Muscle of back (tissue), 13 donors: ENCODE measurements around the gene SNTG2. TPM values are rescaled to one million over a fixed set of nuclear protein-coding genes. Genes with fewer than 3 reads are reported as not detected.
A peak's percentile ranks its signal among the peaks of the same experiment; 100 is the strongest.
"Not testable (repeated sequence)": the region's sequence is repeated elsewhere in the genome, so short reads cannot be mapped to it uniquely, and the experiment has no call there.

ENCODE experiments used
- DNase-seq, 3 donors: peaks; one replicate each; pipeline versions ENCODE4 v3.0.0 to v3.0.0-alpha.2; 2013
- long read RNA-seq, 9 donors: transcript quantifications; one replicate each; lab custom pipeline, GENCODE V29; 2026
- polyA plus RNA-seq, 10 donors: library from polyadenylated mRNA; unstranded; fragments of 120-200 nt; gene quantifications; one replicate each; pipeline ENCODE4 v1.2.1, GENCODE V29; 2013; ENCODE audit not compliant: insufficient read length in 10 of 10

The SNTG2 gene
- polyA plus RNA-seq = under 1 TPM in 8 of 10 donors, not detected in 2; 0.16 to 0.62 (median 0.45) TPM
- long read RNA-seq, donor 1 = 0 reads
- long read RNA-seq, donor 2 = 0 reads
- long read RNA-seq, donor 3 = 0 reads
- long read RNA-seq, donor 4 = 0 reads
- long read RNA-seq, donor 5 = 0 reads
- long read RNA-seq, donor 6 = 0 reads
- long read RNA-seq, donor 7 = 0 reads
- long read RNA-seq, donor 8 = 0 reads
- long read RNA-seq, donor 9 = 0 reads

DNA sequence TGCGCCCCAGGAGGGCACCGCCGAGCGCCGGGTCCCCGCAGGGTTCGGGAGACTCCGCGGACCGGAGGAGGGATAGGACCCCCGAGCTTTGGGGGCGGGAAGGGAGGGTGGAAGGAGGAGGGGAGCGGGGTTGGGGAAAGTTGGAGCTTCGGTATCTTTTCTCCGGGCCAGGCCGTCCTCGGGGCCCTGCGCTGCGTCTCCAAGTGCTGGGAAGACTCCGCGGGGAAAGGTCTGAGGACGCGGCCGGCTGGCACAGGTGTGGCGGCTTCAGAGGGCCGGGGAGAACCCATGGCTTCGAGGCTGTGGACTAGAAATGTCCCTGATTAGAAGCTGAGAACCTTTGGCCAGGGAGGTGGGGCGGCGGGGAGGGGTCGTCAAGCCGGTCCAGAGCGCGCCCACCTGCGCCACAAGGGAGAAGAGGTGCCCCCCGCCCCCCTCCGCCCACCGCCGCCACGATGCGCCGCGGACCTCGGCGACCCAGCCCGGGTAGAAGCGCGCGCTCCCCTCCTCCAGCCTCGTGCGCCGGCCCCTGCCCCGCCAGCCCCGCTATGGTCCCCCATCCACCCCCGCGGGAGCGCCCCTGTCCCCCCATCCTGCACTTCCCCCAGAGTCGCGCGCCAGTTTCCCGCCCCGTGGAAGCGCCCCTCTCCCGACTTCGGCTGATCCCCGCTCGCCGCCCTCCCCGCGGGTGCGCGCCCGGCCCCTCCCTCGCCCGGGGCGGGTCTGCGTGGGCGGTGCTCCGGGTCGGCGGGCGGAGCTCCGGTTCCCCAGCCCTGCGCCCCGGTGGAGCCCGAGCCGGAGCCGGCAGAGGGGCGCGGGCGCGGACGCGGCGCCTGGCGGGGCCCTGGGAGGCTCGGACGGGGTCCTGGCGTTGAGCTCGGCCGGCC lies at the start of gene SNTG2:
TSS of gene SNTG2 (plus strand) at position 770 of the 887 bp plus-strand sequence. CDS start 148 bp downstream, outside the sequence.
- DNase-seq = peak in 2 of 3 donors; percentile 38 to 57

- DNase-seq = no peak
These were observed 48.1 kb upstream of the SNTG2 start for GRCh38 chr2:902584-902983.

DNA sequence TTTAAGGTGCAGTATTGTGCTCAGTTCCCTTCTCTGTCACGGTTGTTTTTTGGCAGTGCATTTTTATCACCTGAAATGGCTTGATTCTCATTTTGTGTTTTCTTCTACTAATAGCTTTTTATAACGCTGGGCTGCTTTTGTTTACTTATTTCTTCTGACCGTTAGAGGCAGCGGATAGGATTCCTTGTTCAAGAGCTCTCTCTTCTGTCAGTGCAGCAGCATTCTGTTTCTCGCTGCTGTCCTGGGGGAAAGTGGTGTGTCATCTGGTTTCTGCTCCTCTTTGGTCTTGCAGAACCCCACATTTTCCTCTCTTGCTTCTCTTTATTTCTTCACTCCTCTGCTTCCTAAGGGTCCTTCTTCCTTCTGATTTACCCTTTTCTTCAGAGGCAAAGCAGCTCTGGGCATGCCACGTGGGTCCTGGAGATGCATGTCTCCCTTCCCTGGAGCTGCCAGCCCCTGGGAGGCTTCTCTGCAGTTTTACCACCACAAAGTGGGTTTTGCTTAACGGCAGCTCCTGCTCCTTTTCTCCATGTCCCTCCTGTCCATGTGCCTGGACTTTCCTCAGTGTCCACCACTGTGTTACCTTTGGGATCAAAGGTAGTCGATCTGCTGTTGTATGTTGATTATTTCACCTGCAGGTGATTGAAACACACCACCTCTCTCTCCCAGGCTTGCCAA lies 47.3 kb upstream of the SNTG2 start:
- no peak for DNase-seq

- no peak for DNase-seq
These were observed 46.2 kb upstream of the SNTG2 start for GRCh38 chr2:904246-905024.

- no peak for DNase-seq
These were observed 45.4 kb upstream of the SNTG2 start for GRCh38 chr2:905091-905832.

DNA sequence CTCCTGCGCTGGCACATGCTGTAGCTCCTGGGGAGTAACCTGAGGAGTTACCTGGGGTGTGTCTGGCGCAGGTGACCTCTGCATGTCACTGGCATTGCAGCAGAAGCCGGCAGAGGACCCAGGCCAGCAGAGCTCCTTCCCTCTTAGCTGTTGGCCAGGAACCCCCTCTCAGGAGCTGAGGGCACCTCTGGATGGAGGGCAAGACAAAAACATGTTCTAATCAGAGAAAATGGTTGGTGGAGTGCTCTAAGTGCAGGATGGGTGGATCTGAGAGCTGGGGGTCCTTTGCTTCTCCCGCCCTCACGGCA lies 44.9 kb upstream of the SNTG2 start:
- DNase-seq = no peak

DNA sequence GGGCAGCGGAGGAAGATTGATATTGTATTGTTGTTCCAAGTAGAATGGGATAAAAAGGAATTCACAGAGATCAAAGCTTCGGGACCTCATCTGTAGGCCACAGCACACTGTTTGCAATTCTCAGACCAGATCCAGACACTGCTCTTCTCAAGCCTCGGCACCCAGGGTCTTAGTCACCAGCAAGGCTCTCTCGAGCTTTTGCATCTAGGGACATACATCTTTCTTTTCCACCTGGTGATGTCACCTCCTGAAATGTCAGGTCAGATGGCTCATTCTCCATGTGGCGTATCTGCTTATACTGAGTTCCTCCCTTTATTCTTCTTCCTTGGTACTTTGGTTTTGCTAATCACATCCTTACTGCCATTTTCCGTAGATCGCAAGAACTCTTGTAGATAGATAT lies 42.9 kb upstream of the SNTG2 start:
- DNase-seq = no peak

- no peak for DNase-seq
These were observed 42.1 kb upstream of the SNTG2 start for GRCh38 chr2:908568-908967.

- DNase-seq = not testable (repeated sequence)
These were observed 40.8 kb upstream of the SNTG2 start for GRCh38 chr2:909764-910379.

GRCh38 chr2:910698-911097 lies 40.0 kb upstream of the SNTG2 start:
- no peak for DNase-seq

DNA sequence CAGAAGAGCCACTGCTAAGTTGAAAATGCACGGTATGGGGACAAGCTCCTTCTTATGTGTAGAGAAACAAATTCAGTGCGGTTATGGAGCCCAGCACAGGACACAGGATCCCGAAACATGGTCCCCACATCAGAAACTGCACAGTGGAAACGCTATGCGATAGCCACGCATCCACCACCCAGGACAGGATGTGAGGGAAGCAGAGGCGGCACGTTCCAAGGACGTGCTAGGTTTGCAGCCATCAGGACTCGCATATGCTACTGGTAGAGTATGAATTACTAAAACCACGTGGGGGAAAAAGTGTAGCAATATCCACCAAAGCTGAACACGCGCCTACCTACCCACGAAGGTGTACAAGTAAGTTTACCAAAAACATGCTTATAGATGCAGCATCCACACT lies 34.7 kb upstream of the SNTG2 start:
- DNase-seq = no peak

- no peak for DNase-seq
These were observed 33.7 kb upstream of the SNTG2 start for GRCh38 chr2:916935-917334.

DNA sequence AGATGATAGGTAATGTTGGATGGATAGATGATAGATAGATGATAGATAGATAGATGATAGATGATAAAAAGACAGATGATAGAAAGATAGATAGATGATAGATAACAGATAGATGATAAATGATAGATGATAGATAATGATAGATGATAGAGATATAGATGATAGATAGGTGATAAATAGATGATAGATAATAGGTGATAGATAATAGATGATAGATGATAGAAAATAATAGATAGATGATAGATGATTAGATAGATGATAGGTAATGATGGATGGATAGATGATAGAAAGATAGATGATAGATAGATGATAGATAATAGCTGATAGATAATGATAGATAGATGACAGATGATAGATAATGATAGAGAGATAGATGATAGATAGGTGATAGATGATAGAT lies 31.0 kb upstream of the SNTG2 start:
- DNase-seq = no peak

DNA sequence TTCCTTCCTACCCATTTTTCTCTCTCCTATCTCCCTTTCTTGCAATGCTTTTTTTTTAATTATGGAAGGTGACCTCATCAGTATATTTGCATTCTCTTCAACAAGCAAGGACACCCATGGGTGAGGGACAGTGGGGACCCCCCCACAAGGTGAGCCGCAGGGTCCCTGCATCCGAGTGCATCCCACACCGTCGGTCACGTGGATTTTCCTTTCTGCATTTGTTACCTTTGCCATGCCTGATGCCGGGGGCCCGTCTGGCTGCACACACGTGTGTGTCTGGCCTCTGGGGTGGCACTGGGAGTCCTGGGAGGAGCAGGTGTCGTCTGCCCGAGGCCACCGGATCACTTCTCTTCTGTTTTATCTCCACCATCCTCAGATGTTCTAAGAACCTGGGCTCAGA lies 30.1 kb upstream of the SNTG2 start:
- no peak for DNase-seq

DNA sequence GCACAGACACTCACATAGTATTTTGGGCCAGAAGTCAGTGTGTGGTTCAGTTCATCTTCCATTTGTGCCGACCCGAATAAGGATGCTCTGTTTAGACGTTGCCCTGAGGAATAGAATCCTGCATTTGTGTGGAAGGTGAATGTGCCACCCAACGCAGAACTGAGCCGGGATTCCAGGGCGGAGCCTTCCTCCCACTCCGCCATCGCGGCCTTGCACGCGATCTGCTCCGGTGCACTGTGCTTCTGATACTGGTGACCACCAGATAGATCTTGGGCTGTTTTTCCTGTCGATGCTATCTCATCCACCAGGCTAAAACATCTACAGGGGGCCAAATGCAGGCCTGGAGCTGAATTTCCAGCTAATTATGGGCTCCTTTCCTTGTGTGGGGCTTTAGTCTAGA lies 29.6 kb upstream of the SNTG2 start:
- no peak for DNase-seq

- DNase-seq = no peak
These were observed 28.5 kb upstream of the SNTG2 start for GRCh38 chr2:922185-922584.

DNA sequence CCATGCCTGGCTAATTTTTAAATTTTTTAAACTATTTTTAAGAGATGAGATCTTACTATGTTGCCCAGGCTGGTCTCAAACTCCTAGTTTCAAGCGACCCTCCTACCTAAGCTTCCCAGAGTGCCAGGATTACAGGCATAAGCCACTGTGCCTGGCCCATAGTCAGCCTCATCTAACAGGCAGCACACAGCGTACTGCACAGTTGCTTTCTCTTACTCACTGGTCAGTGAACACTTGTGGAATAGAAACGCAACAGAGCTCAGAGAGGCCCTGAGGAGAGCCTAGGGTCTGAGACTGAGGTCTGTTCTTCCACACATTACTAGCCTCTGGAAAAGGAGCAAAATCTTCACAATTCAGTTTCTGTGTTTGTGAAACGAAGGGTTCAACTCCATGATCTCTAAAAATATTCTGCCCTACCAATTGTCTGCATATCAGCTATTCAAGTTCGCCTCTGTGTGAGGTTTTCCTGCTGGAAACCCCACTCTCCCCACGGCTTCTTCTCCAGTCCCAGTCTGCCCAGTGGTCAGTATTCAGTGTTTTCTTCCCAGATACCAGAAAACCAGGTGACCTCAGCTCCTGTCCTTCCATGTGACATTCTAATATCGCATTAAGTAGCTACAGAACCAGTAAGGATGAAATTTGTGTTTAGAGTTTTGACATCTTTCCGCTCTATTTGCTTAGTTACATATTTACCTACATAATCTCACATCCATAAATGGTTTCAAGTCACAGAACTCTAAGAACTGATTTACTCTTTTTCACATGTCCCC lies 26.6 kb upstream of the SNTG2 start:
- no peak for DNase-seq

- no peak for DNase-seq
These were observed 25.9 kb upstream of the SNTG2 start for GRCh38 chr2:924701-925100.

DNA sequence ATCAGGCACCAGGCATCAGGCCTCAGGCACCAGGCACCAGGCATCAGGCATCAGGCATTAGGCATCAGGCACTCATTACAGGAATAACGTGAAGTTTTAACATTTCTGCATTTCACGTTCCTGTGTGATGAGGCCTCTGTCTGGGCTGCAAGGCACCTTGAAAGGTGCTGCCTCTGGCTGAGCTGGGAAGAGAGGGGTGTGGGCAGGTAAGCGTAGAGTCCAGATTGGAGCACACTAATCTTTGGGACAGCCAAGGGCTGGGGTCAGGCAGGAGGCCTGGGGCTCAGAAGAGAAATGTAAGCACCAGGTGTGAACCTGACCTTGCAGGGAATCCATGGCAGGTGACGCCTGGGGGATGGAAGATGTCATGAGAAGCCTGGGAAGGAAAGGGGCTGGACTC lies 25.3 kb upstream of the SNTG2 start:
- DNase-seq = no peak

DNA sequence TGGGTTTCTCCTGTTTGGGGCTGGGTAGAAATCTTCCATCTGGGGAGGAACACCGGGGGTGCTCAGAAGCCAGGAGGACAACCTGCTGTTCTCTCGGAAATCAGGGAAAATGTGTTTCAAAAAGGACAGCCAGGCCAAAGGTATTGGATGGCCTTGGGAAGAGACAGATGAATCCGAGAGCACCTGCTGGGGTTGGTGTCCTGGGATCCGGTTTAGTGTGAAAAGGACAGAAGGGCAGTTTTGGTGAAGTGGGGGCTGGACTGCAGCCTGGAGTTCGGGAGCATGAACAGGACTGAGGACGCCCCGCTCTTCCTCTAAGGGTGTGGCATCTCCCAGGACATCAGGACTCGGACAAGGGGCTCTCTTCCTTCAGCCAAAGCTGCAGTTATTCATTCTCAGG lies 24.9 kb upstream of the SNTG2 start:
- DNase-seq = no peak
